GM23338 (cell line): ENCODE data around the gene TYMS. TPM values are rescaled to one million over a fixed set of nuclear protein-coding genes. Genes with fewer than 3 reads are reported as not detected.

ENCODE experiments used
- ATAC-seq: fragments of 200-7000 bp; cut with Tn5 transposase; 3 replicates; pipeline ENCODE4 v1.9.1; 2020
- DNase-seq: peaks from one replicate; pipeline ENCODE4 v3.0.0-alpha.2; 2015; ENCODE audit warnings: low spot score
- H2AFZ ChIP-seq: fragments of 200-600 bp; sonication (generic); 2 replicates; pipeline ENCODE4 v1.8.0; 2016; ENCODE audit warnings: antibody characterized with exemption, mild to moderate bottlenecking, moderate library complexity
- H3F3A ChIP-seq: fragments of 200-600 bp; sonication (generic); replicated peaks from 2 replicates; pipeline ENCODE4 v1.8.0; 2017; ENCODE audit warnings: antibody characterized with exemption, mixed run types, low read depth
- H3K27ac ChIP-seq: fragments of 200-600 bp; sonication (generic); 2 replicates; pipeline ENCODE4 v1.6.1; 2016; ENCODE audit warnings: low read depth
- H3K27me3 ChIP-seq: fragments of 200-600 bp; sonication (generic); 2 replicates; pipeline ENCODE4 v1.8.0; 2016; ENCODE audit warnings: mild to moderate bottlenecking, mixed run types, moderate library complexity; ENCODE audit not compliant: insufficient read depth
- H3K36me3 ChIP-seq: fragments of 200-600 bp; sonication (generic); 2 replicates; pipeline ENCODE4 v1.8.0; 2016; ENCODE audit warnings: mild to moderate bottlenecking; ENCODE audit not compliant: insufficient read depth
- H3K4me1 ChIP-seq: fragments of 200-600 bp; sonication (generic); 2 replicates; pipeline ENCODE4 v1.8.0; 2016; ENCODE audit warnings: mild to moderate bottlenecking, moderate library complexity; ENCODE audit not compliant: insufficient read depth
- H3K4me2 ChIP-seq: fragments of 200-600 bp; sonication (generic); 2 replicates; pipeline ENCODE4 v1.7.1; 2017; ENCODE audit warnings: mixed run types
- H3K4me3 ChIP-seq: fragments of 200-600 bp; sonication (generic); 2 replicates; pipeline ENCODE4 v1.6.1; 2016; ENCODE audit warnings: mixed run types
- H3K79me2 ChIP-seq: fragments of 200-600 bp; sonication (generic); replicated peaks from 2 replicates; pipeline ENCODE4 v1.8.0; 2017; ENCODE audit warnings: mild to moderate bottlenecking; ENCODE audit not compliant: insufficient read depth
- H3K9me2 ChIP-seq: fragments of 200-600 bp; sonication (generic); 2 replicates; pipeline ENCODE4 v1.8.0; 2017; ENCODE audit not compliant: insufficient read depth
- H4K20me1 ChIP-seq: fragments of 200-600 bp; sonication (generic); replicated peaks from 2 replicates; pipeline ENCODE4 v1.8.0; 2017; ENCODE audit warnings: mild to moderate bottlenecking; ENCODE audit not compliant: insufficient read depth
- H3K27ac Mint-ChIP-seq: 2 replicates; pipeline ENCODE4 v1.8.0; 2020; ENCODE audit warnings: inconsistent platforms, mild to moderate bottlenecking, moderate library complexity, mixed read lengths
- H3K27me3 Mint-ChIP-seq: 3 replicates; pipeline ENCODE4 v1.8.0; 2022; ENCODE audit warnings: low read depth, mild to moderate bottlenecking, moderate library complexity, mixed read lengths, inconsistent platforms; ENCODE audit not compliant: insufficient read depth, poor library complexity
- H3K36me3 Mint-ChIP-seq: 3 replicates; pipeline ENCODE4 v1.8.0; 2021; ENCODE audit warnings: low read depth, mild to moderate bottlenecking, inconsistent platforms, moderate library complexity, mixed read lengths
- H3K4me1 Mint-ChIP-seq: 3 replicates; pipeline ENCODE4 v1.8.0; 2020; ENCODE audit warnings: mild to moderate bottlenecking, inconsistent platforms, mixed read lengths
- H3K4me3 Mint-ChIP-seq: 3 replicates; pipeline ENCODE4 v1.8.0; 2021; ENCODE audit warnings: moderate library complexity, mild to moderate bottlenecking, inconsistent platforms, mixed read lengths
- H3K9me3 Mint-ChIP-seq: 3 replicates; pipeline ENCODE4 v1.8.0; 2020; ENCODE audit warnings: moderate library complexity, mild to moderate bottlenecking, inconsistent platforms, mixed read lengths
- CREB1 ChIP-seq: fragments of 250-450 bp; sonication (Bioruptor Pico); IDR thresholded peaks from 2 replicates; pipeline ENCODE4 v1.5.0; 2020; ENCODE audit warnings: low read depth, mild to moderate bottlenecking, moderate library complexity
- EZH2 ChIP-seq: fragments of 200-600 bp; sonication (generic); IDR thresholded peaks from one replicate; pipeline ENCODE4 v1.8.0; 2017; ENCODE audit warnings: antibody characterized with exemption, mild to moderate bottlenecking, low read depth; ENCODE audit not compliant: unreplicated experiment
- EZH2phosphoT487 ChIP-seq: fragments of 200-600 bp; sonication (generic); IDR thresholded peaks from one replicate; pipeline ENCODE4 v1.8.1; 2018; ENCODE audit warnings: antibody characterized with exemption; ENCODE audit not compliant: unreplicated experiment
- JUNB ChIP-seq: IDR thresholded peaks from one replicate; pipeline ENCODE4 v1.6.1; 2016; ENCODE audit warnings: antibody characterized with exemption; ENCODE audit not compliant: unreplicated experiment
- NANOG ChIP-seq: IDR thresholded peaks from 2 replicates; pipeline ENCODE4 v1.6.1; 2016; ENCODE audit warnings: antibody characterized with exemption, borderline replicate concordance
- POLR2AphosphoS5 ChIP-seq: IDR thresholded peaks from 2 replicates; pipeline ENCODE4 v1.6.1; 2016; ENCODE audit warnings: antibody characterized with exemption, low read depth
- STAT1 ChIP-seq: IDR thresholded peaks from one replicate; pipeline ENCODE4 v1.6.1; 2016; ENCODE audit warnings: antibody characterized with exemption; ENCODE audit not compliant: unreplicated experiment
- ZNF114 ChIP-seq: fragments of 250-450 bp; sonication (Bioruptor Pico); IDR thresholded peaks from 2 replicates; pipeline ENCODE4 v1.5.0; 2020; ENCODE audit warnings: mild to moderate bottlenecking, moderate library complexity
- polyA plus RNA-seq: library from polyadenylated mRNA; unstranded; fragments of >200 nt; fragmentation: Nextera tagmentation; extraction: Ambion mirVana; gene quantifications from 2 replicates; pipeline ENCODE4 v1.2.1, GENCODE V29; 2016
- total RNA-seq: library from RNA; depleted of rRNA; stranded (reverse); fragments of >200 nt; shearing (Covaris generic); gene quantifications from 2 replicates; pipeline ENCODE4 v1.2.3, GENCODE V29; 2014
- TF ChIP-seq, protein P1 (sequence below): fragments of 250-450 bp; sonication (Bioruptor Pico); IDR thresholded peaks from 2 replicates; pipeline ENCODE4 v1.5.0; 2020; ENCODE audit warnings: mild to moderate bottlenecking, moderate library complexity
- TF ChIP-seq, protein P2 (sequence below): IDR thresholded peaks from 2 replicates; pipeline ENCODE4 v1.6.1; 2016; ENCODE audit warnings: antibody characterized with exemption
- TF ChIP-seq, protein P3 (sequence below), 2 experiments: fragments of 200-600 bp in 1 of 2; sonication (generic) in 1 of 2; conservative IDR thresholded peaks; 2 replicates each; pipeline versions ENCODE4 v1.5.1 to v1.6.1; 2016 to 2017; ENCODE audit warnings: antibody characterized with exemption in 2 of 2, low read depth in 2 of 2, mild to moderate bottlenecking in 2 of 2, moderate library complexity in 1 of 2
- TF ChIP-seq, protein P4 (sequence below): IDR thresholded peaks from one replicate; pipeline ENCODE4 v1.6.1; 2018; ENCODE audit warnings: antibody characterized with exemption; ENCODE audit not compliant: unreplicated experiment

TYMS gene
- total and polyA plus RNA-seq, 2 experiments from 2014 or later: 52.9 to 72.3 TPM

DNA sequence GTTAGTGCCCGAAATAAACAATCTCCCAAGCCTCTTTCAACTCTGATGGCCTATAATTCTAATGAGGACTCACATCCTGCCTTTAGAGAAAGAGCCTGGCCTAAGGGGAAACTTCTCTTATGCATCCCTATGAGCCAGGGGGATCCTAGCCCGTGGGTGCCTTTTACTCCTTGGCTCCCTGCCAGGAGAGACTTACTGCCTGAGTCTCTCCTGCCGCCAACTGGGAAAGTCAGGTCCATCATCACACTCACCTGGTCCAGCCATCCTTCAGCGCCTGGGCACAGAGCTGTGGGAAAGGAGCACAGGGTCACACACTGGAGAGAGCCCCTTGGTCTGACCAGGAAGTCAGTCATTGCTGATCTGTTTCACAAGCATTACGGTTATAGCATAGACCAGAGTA, 30.9 kb downstream of the TYMS start (continued):
- TF ChIP-seq, protein P1, sequence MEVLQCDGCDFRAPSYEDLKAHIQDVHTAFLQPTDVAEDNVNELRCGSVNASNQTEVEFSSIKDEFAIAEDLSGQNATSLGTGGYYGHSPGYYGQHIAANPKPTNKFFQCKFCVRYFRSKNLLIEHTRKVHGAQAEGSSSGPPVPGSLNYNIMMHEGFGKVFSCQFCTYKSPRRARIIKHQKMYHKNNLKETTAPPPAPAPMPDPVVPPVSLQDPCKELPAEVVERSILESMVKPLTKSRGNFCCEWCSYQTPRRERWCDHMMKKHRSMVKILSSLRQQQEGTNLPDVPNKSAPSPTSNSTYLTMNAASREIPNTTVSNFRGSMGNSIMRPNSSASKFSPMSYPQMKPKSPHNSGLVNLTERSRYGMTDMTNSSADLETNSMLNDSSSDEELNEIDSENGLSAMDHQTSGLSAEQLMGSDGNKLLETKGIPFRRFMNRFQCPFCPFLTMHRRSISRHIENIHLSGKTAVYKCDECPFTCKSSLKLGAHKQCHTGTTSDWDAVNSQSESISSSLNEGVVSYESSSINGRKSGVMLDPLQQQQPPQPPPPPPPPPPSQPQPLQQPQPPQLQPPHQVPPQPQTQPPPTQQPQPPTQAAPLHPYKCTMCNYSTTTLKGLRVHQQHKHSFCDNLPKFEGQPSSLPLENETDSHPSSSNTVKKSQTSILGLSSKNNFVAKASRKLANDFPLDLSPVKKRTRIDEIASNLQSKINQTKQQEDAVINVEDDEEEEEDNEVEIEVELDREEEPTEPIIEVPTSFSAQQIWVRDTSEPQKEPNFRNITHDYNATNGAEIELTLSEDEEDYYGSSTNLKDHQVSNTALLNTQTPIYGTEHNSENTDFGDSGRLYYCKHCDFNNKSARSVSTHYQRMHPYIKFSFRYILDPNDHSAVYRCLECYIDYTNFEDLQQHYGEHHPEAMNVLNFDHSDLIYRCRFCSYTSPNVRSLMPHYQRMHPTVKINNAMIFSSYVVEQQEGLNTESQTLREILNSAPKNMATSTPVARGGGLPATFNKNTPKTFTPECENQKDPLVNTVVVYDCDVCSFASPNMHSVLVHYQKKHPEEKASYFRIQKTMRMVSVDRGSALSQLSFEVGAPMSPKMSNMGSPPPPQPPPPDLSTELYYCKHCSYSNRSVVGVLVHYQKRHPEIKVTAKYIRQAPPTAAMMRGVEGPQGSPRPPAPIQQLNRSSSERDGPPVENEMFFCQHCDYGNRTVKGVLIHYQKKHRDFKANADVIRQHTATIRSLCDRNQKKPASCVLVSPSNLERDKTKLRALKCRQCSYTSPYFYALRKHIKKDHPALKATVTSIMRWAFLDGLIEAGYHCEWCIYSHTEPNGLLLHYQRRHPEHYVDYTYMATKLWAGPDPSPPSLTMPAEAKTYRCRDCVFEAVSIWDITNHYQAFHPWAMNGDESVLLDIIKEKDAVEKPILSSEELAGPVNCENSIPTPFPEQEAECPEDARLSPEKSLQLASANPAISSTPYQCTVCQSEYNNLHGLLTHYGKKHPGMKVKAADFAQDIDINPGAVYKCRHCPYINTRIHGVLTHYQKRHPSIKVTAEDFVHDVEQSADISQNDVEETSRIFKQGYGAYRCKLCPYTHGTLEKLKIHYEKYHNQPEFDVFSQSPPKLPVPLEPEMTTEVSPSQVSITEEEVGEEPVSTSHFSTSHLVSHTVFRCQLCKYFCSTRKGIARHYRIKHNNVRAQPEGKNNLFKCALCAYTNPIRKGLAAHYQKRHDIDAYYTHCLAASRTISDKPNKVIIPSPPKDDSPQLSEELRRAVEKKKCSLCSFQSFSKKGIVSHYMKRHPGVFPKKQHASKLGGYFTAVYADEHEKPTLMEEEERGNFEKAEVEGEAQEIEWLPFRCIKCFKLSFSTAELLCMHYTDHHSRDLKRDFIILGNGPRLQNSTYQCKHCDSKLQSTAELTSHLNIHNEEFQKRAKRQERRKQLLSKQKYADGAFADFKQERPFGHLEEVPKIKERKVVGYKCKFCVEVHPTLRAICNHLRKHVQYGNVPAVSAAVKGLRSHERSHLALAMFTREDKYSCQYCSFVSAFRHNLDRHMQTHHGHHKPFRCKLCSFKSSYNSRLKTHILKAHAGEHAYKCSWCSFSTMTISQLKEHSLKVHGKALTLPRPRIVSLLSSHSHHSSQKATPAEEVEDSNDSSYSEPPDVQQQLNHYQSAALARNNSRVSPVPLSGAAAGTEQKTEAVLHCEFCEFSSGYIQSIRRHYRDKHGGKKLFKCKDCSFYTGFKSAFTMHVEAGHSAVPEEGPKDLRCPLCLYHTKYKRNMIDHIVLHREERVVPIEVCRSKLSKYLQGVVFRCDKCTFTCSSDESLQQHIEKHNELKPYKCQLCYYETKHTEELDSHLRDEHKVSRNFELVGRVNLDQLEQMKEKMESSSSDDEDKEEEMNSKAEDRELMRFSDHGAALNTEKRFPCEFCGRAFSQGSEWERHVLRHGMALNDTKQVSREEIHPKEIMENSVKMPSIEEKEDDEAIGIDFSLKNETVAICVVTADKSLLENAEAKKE (CRISPR knock-in tag): no peak
- TF ChIP-seq ZNF114 (CRISPR knock-in tag) (no peak), POLR2AphosphoS5 (no peak)
- TF ChIP-seq, protein P2, sequence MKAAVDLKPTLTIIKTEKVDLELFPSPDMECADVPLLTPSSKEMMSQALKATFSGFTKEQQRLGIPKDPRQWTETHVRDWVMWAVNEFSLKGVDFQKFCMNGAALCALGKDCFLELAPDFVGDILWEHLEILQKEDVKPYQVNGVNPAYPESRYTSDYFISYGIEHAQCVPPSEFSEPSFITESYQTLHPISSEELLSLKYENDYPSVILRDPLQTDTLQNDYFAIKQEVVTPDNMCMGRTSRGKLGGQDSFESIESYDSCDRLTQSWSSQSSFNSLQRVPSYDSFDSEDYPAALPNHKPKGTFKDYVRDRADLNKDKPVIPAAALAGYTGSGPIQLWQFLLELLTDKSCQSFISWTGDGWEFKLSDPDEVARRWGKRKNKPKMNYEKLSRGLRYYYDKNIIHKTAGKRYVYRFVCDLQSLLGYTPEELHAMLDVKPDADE: no peak

DNA sequence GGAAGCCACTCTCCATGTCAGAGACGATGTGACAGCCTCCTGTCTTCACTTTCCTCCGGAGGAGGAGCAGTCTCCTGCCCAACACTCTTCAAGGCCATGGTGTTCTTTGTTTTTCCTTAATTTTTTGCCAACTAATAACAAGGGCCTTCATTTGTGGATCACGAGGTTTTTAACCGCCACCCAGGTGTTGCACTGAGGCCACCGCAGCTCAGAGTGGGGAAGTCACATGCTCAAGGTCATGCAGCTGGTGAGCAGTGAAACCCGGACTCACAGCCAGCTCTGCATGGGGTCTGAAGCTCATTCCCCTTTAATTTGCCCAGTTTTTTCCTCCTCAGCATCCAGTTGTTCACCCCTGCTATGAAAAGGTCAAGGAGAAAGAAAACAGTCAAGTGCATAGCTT, 35.4 kb downstream of the TYMS start:
- H3F3A ChIP-seq: 0 out of 2 replicates have a peak, but pooled peaks cover 2% of the 10 kb centered on the region
- H3K27ac ChIP-seq: no peak overlapping the region
- H3K4me3 Mint-ChIP-seq: no peak overlapping the region
- no peak overlapping the region for H3K4me2 ChIP-seq
- H3K4me1 Mint-ChIP-seq: peaks cover 13% of the 10 kb centered on the region
- peaks cover 10% of the 10 kb centered on the region for H4K20me1 ChIP-seq
- H2AFZ ChIP-seq: no peak overlapping the region
- H3K27me3 Mint-ChIP-seq: peaks cover 6% of the 10 kb centered on the region
- H3K36me3 ChIP-seq: no peaks in the 10 kb centered on the region; the same call in 1 of the 2 replicates
- DNase-seq (no peak), ATAC-seq (no peak)
- H3K27me3 ChIP-seq: no peaks in the 10 kb centered on the region
- no peaks in the 10 kb centered on the region for H3K9me2 ChIP-seq
- H3K4me3 ChIP-seq: no peak overlapping the region
- H3K36me3 Mint-ChIP-seq: peaks cover 77% of the 10 kb centered on the region
- H3K9me3 Mint-ChIP-seq: no peaks in the 10 kb centered on the region
- 0 out of 2 replicates have a peak, but pooled peaks cover 5% of the 10 kb centered on the region for H3K79me2 ChIP-seq
- H3K27ac Mint-ChIP-seq: no peak overlapping the region
- no peaks in the 10 kb centered on the region for H3K4me1 ChIP-seq
- TF ChIP-seq, protein P2: no peak
- TF ChIP-seq EZH2phosphoT487: no peak
- TF ChIP-seq JUNB: no peak
- no peak for TF ChIP-seq STAT1
- no peak for TF ChIP-seq EZH2
- TF ChIP-seq ZNF114 (CRISPR knock-in tag): no peak
- TF ChIP-seq, protein P3, sequence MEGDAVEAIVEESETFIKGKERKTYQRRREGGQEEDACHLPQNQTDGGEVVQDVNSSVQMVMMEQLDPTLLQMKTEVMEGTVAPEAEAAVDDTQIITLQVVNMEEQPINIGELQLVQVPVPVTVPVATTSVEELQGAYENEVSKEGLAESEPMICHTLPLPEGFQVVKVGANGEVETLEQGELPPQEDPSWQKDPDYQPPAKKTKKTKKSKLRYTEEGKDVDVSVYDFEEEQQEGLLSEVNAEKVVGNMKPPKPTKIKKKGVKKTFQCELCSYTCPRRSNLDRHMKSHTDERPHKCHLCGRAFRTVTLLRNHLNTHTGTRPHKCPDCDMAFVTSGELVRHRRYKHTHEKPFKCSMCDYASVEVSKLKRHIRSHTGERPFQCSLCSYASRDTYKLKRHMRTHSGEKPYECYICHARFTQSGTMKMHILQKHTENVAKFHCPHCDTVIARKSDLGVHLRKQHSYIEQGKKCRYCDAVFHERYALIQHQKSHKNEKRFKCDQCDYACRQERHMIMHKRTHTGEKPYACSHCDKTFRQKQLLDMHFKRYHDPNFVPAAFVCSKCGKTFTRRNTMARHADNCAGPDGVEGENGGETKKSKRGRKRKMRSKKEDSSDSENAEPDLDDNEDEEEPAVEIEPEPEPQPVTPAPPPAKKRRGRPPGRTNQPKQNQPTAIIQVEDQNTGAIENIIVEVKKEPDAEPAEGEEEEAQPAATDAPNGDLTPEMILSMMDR (conservative IDR thresholded peaks at IDR 0.05; ENCODE audit: low read depth in 2 of 2): no peak
- TF ChIP-seq CREB1 (CRISPR knock-in tag): no peak
- TF ChIP-seq, protein P4, sequence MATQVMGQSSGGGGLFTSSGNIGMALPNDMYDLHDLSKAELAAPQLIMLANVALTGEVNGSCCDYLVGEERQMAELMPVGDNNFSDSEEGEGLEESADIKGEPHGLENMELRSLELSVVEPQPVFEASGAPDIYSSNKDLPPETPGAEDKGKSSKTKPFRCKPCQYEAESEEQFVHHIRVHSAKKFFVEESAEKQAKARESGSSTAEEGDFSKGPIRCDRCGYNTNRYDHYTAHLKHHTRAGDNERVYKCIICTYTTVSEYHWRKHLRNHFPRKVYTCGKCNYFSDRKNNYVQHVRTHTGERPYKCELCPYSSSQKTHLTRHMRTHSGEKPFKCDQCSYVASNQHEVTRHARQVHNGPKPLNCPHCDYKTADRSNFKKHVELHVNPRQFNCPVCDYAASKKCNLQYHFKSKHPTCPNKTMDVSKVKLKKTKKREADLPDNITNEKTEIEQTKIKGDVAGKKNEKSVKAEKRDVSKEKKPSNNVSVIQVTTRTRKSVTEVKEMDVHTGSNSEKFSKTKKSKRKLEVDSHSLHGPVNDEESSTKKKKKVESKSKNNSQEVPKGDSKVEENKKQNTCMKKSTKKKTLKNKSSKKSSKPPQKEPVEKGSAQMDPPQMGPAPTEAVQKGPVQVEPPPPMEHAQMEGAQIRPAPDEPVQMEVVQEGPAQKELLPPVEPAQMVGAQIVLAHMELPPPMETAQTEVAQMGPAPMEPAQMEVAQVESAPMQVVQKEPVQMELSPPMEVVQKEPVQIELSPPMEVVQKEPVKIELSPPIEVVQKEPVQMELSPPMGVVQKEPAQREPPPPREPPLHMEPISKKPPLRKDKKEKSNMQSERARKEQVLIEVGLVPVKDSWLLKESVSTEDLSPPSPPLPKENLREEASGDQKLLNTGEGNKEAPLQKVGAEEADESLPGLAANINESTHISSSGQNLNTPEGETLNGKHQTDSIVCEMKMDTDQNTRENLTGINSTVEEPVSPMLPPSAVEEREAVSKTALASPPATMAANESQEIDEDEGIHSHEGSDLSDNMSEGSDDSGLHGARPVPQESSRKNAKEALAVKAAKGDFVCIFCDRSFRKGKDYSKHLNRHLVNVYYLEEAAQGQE: no peak
- TF ChIP-seq NANOG: no peak
